NCI-H187 (cell line): ENCODE measurements around the gene SLC35F1.

Experiments used
- DNase-seq, 2 experiments: peaks; one replicate each; lab custom pipeline; 2025; lab: John Stamatoyannopoulos, UW

SLC35F1 gene

GRCh38 chr6:118197539-118197938, 290.5 kb downstream of the SLC35F1 start:
- no peak for DNase-seq

DNA sequence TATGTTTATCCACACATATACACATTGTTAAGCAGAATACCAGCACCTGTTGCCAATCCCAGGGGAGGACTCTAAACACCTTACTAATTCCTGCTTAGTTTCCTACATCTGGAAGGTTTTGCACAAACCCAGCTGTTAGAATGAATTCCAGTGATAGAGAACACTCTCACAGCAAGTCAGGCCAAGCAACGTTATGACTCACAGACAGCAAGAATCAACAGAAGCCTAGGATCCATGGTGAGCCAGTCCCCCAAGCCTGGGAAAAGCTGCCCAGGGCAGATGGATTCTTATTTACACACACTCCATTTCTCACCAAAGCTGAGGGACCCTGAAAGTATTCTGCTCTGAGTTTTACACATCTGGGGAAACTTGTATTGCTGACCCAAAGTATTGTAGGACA, 291.7 kb downstream of the SLC35F1 start:
- no peak for DNase-seq

GRCh38 chr6:118200160-118200559, 293.1 kb downstream of the SLC35F1 start:
- no peak for DNase-seq

DNA sequence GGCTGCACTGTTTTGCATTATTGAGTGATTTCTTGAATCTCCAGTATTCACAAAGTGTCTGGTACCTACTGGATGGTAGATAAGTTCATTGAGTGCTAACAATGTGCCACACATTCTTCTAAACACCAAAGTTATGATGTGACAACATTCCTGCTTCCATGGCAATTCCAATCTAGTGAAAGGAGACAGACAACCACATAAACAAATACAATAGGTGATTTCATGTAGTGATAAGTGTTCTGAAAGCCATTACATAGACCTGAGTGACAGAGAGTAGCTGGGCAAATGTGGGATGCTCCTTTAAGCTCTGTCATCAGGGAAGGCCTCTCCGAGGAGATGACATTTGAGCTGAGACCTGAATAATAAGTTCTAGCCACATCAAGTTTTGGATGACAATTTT, 295.5 kb downstream of the SLC35F1 start:
- no peak for DNase-seq

DNA sequence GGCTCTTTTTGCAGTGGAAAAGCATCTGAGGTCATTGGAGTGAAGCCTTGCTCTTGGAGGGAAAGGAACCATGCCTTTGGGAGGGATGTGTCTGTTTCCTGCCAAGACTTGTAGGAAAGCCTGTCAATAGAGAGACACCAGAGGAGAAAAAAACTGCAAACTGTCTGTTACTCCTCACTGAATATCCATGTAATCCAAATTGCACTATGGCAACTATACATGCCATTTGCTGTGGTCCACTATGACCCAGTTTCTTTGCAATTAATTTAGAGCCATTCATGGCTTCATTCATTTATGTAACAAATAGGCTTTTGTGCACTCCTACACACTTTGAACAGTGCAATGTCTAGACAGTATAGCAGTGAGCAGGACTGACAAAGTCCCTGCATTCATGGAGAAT, 296.5 kb downstream of the SLC35F1 start:
- DNase-seq: peak in 1 of 2 experiments; percentile 24

DNA sequence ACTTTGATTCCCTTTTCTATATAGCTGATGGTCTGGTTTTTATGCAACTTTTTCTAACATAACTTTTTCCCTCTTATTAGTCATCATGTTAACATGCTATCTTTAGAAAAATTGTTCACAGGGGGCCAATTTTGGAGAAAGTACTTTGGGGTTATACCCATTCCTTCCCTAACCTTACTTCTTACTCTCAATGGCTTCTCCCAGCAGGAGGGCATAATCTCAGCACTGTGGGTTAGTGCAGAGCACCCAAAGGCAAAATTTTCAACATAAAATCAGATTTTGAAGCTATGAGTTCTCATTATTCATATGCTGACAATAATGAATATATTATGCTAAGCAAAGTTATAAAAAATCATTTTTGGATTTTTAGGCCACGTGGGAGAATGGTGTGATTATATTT, 299.2 kb downstream of the SLC35F1 start:
- DNase-seq: no peak

- DNase-seq: peak; percentile 19 to 25
Measured at GRCh38 chr6:118207947-118208346, 300.9 kb downstream of the SLC35F1 start.

DNA sequence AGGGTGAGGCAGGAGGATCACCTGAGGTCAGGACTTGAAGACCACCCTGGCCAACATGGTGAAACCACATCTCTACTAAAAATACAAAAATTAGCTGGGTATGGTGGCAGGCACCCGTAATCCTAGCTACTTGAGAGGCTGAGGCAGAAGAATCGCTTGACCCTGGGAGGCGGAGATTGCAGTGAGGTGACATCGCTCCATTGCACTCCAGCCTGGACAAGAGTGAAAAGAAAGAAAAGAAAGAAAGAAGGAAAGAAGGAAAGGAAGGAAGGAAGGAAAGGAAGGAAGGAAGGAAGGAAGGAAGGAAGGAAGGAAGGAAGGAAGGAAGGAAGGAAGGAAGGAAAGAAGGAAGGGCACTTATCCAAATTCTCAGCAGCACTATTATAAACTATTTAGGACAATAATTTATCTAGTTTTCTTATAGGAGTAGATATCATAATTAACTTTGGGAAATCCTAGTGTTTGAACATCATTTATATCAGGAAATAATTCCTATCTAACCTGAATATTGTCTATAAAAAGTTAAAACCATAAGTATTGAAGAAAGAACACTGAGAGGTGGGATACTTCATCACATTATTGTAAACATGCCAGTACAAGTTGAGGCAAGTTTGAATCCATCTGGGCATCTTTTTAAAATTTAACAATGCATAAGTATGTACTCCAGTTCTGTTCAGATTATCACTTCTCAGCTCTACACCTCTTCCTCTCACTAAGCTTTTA, 305.5 kb downstream of the SLC35F1 start:
- DNase-seq: no peak

DNA sequence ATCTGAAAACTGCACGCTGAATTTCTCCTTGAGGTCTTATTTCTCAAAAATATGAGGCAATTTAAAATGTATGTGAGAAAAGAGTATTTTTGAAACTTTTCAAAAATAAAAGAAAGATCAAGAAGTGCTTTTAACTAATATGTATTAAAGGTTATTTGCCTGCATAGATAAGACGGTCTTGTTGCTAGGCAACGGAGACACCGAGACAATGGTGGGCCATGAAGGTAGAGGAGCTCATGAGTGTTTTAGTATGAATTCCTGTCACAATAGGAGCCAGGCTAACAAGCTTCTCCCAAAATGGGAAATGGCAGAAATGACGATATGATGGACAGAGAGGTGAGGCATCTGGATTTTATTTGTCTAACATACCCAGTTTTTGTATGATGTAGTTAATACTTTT, 308.2 kb downstream of the SLC35F1 start:
- no peak for DNase-seq

GRCh38 chr6:118216751-118217150, 309.7 kb downstream of the SLC35F1 start:
- DNase-seq: no peak

- DNase-seq: no peak
Measured at GRCh38 chr6:118218156-118218555, 311.1 kb downstream of the SLC35F1 start.

GRCh38 chr6:118220429-118221128, 313.5 kb downstream of the SLC35F1 start:
- no peak for DNase-seq

DNA sequence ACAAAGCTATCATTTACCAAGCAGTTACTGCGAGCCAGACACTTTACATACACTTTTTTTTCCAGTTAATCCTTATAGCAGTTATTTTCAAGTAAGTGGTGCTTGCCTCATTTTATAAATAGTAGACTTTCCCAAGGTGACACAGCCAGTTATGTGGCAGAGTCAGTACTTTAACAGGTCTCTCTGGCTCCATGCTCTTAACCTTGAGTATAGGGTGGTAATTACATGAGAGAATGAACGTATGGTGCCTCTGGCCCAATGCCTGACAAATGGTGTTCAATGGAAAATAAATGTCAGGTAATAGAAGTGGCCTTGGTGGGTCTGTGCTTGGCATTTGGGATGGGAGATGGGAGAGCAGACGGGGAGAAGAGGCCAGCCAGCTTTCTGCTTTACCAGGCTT, 316.3 kb downstream of the SLC35F1 start:
- DNase-seq: no peak

DNA sequence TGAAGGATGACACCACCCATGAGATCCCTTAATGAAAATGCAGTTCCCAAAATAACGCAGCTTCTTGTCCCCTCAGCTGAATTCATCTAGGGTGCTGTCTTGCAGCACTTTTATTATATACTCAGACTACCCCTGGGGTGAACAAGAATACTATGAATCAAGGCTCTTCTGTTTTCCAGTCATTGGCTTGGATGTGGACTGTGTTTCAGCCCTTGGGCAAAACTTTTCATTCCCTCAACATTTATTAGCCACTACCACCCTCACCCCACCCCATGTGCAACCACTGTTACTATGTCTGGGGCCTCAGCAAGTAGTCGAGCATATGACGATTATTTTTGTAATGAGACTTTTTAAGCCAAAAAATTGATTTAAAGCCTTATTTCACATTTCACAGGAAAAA, 321.8 kb downstream of the SLC35F1 start:
- no peak for DNase-seq

DNA sequence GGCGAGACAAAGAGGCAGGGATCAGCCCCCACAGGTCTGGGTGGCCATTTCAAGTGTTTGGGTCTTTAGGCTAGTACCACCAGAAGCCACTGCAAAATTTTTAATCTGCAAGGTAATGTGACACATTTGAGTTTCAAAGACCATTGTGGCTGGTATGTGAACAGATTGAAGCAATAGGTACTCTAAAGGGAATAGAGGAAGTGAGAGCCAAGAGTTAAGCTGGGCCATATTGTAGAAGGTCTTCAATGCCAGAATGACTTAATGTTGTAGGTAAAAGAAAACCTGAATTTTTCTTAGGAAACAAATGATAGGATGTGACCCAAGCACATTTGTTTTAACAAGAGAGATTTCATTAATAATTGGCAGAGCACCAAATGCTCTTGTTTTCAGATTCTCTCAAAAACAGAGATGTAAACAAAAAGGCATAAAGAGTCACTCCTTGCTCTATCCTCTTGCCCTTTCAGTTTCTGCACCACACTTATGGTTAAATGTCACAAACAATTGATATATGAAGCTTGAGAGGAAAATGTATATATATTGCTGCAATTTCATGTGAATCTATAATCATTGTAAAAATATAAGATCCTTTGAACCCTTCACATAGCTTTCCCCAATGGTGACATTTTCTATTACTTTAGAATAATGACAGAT, 333.9 kb downstream of the SLC35F1 start:
- DNase-seq: no peak

DNA sequence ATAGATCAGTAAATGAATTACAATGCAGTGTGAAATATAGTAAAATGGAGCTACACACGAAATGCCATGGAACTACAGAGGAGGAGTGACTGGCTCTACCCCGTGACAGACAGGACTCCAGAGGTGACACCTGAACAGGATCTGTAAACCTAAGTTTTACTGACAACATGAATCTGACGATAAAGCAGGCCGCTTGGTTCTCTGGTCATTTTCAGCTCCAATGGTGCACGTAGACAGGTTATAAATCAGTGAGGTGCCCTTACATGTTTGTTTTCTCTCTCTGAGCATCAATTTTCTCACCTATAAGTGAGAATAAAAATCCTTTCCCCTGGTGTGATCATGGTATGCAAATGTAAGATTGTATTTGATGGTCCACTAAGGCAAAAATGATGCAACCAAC, 339.3 kb downstream of the SLC35F1 start:
- no peak for DNase-seq

DNA sequence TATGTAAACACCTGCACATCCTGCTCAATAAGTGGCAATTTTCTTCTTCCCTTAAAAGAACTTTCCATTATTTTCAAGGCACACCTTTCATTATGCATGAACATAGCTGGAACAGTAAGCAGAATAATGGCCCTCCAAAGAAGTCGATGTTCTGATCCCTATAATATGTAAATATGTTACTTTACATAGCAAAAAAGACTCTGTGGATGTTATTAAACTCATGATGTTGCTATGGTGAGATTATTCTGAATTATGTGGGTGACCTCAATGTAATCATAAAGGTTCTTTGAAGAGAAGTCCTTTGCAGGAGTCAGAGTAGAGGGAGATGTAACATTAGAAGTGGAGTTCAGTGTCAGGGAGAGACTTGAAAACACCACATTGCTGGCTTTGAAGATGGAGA, 341.1 kb downstream of the SLC35F1 start:
- no peak for DNase-seq

DNA sequence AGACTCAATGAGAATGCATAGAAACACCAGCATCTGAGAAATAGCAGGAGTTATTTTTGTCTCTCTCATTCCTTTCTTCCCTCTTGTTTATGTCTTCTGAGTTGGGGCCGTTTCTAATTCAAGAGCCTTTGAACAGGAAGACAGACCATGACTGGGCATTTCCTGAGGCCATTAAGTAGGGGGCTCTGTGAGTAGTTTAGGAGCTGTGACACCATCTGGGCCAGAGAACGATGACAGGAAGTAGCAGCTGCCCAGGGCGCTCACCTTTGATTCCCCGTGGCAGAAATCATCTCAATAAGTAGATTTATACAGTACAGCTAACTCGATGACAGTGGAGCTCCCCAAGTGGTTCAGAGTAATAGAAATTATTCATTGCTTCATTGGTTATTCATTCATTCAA, 342.6 kb downstream of the SLC35F1 start:
- DNase-seq: no peak

- DNase-seq: no peak
Measured at GRCh38 chr6:118252474-118252873, 345.4 kb downstream of the SLC35F1 start.

DNA sequence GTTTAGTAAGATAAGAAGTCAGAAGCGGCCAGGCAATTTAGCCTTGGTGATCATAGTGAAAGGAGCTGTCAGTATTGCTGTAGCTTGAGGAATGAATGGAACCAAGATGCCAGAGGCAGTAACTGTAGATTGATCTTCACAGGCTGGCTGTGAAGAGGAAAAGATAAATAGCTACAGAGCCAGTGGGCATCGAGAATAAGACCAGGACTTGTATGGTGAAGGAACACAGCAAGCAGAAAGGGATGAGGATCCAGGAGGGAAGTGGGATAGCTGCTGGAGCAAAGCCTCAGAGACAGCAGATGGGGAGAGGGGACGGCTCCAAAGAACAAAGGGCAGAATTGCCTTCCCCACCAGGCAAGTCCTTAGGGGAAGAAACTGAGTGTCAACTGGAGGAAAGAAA, 346.7 kb downstream of the SLC35F1 start:
- DNase-seq: no peak

DNA sequence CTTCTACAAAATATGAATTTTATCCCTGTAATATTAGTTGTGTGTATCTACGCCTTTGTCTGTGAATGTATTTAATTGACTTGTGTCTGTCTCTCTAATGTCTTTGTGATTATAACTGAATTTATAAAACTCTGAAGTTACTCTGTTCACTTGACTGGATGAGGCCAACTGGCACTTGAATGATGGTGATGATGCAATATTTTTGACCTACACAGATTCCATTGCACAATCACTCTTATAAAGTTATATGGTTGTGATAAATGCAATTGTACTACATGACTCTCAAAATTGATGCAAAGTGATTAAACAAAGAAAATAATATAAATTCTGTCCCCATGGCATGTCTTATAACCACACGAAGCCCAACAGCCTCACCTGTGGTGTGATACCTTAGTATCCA, 353.8 kb downstream of the SLC35F1 start:
- no peak for DNase-seq

- DNase-seq: no peak
Measured at GRCh38 chr6:118263921-118264486, 356.9 kb downstream of the SLC35F1 start.

GRCh38 chr6:118269659-118270058, 362.6 kb downstream of the SLC35F1 start:
- DNase-seq: no peak
